Activated CD8-positive, alpha-beta T cell treated with anti-CD3 and anti-CD28 coated beads, Interleukin-2, amount 10 ng/mL, durations not matched to agents 7 days and 5 days (primary cell): ENCODE results near the gene IL10RA. TPM values are rescaled to one million over a fixed set of nuclear protein-coding genes. Genes with fewer than 3 reads are reported as not detected.
"Not testable (repeated sequence)": the region's sequence is repeated elsewhere in the genome, so short reads cannot be mapped to it uniquely, and the experiment has no call there.

ENCODE experiments used
- ATAC-seq: fragments of 150-1000 bp; cut with Tn5 transposase; one replicate; pipeline ENCODE4 v1.10.0; 2021; ENCODE audit warnings: moderate library complexity
- CTCF ChIA-PET: fragments of 350-600 bp; sonication (Branson Sonifier 250); formaldehyde crosslinking; loops from one replicate; lab custom pipeline; 2021; ENCODE audit warnings: antibody characterized with exemption; lab: Charles Lee
- POLR2A ChIA-PET: fragments of 350-600 bp; sonication (Branson Sonifier 250); formaldehyde crosslinking; loops from one replicate; lab custom pipeline; 2021; ENCODE audit warnings: antibody characterized with exemption; lab: Charles Lee
- DNase-seq: peaks from one replicate; pipeline ENCODE4 v3.0.0-alpha.2; 2020
- H3K27ac Mint-ChIP-seq: one replicate; pipeline ENCODE4 v1.8.0; 2021; ENCODE audit warnings: mild to moderate bottlenecking, mixed read lengths
- H3K27me3 Mint-ChIP-seq: one replicate; pipeline ENCODE4 v1.8.0; 2021; ENCODE audit warnings: low read depth, mixed read lengths
- H3K36me3 Mint-ChIP-seq: one replicate; pipeline ENCODE4 v1.8.0; 2021; ENCODE audit warnings: low read depth, mixed read lengths
- H3K4me1 Mint-ChIP-seq: one replicate; pipeline ENCODE4 v1.8.0; 2021; ENCODE audit warnings: low read depth, mixed read lengths
- H3K4me3 Mint-ChIP-seq: one replicate; pipeline ENCODE4 v1.8.0; 2021; ENCODE audit warnings: mild to moderate bottlenecking, mixed read lengths
- H3K9me3 Mint-ChIP-seq: one replicate; pipeline ENCODE4 v1.8.0; 2022; ENCODE audit warnings: mixed read lengths; ENCODE audit not compliant: insufficient read depth
- total RNA-seq, 2 experiments: library from RNA; stranded (reverse); gene quantifications; one replicate each; pipeline ENCODE4 v1.2.3, GENCODE V29; 2021

IL10RA gene
- total RNA-seq, 2 experiments from 2014 or later = 202 to 210 TPM

- ChIA-PET CTCF (interaction anchor here (0.7 to 24.6 kb wide), 2 partner anchors 13 to 148 kb away, joined by 3 to 401 read pairs; no protein-coding TSS in a partner anchor), POLR2A (no interaction called here)
- ATAC-seq (no peak), DNase-seq (no peak)
- Mint-ChIP-seq H3K9me3 (peaks cover 20% of the 10 kb centered on the region), H3K4me3 (no peak overlapping the region), H3K36me3 (peaks cover 36% of the 10 kb centered on the region), H3K27me3 (no peaks in the 10 kb centered on the region), H3K4me1 (peaks cover 32% of the 10 kb centered on the region), H3K27ac (no peak overlapping the region)
Observed at GRCh38 chr11:117962826-117963225, 23.4 kb upstream of the IL10RA start.

DNA sequence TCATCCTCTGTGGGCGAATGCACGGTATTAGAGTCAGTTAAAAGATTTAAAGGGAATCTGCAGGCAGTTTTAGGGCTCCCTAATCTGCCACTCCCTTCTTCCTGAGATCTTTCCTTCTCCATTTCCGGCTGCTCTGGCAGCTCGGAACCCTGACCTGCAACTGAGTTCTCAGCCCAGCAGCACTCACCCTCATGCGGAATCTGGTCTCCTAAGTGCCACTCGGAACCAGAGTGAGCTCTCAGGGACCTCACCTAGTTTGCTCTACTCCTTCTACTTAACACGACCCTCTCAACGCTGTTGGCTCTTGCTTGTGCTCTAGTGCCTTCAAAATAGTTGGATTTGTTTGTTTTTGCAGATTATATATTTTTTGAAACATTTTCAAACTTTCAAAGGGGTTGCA is 19.3 kb upstream of the IL10RA start:
- H3K36me3 Mint-ChIP-seq = peaks cover 10% of the 10 kb centered on the region
- ATAC-seq = no peak

DNA sequence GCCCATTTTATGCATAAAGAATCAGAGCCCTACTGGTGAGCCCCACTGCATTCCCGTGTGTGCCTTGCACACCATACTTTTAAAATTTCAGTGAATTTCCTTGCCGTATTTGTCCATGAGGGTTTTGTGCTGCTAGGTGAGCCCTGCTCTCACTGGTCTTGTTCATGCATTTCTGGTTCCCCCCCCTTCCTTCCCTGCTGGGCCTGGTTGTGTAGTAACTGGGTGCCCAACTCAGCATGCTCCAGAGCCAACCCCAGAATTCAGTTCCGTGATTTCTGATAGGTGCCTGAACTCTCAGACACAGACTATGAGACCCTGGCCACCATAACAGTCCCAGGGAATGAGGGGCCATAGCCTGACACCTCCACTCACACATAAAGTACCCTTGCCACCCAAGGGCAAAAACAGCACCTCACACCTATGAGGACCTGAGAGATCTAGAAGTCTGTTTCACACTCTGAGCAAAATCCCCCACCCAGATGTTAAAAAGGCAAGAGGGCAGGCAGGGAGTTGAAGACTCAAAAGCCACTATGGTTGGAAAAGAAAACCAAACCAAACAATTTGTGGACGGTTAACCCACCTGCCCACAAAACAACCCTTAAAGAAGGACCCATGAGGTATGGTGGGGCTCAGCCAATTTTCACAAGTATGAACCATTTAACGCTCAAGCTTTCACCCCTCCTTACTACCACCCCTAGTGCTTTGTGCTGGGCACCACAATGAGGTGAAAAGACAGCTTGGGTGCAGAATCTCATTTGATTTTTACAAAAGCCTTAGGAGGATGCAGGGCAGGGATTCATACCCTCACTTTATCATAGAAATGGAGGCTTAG is 16.8 kb upstream of the IL10RA start:
- peak overlapping the region; percentile 31 for H3K27ac Mint-ChIP-seq

More for the DNA sequence above, 19.3 kb upstream of the IL10RA start:
- H3K4me1 Mint-ChIP-seq = peaks cover 37% of the 10 kb centered on the region
- CTCF ChIA-PET = interaction anchor here (24.6 kb wide), 1 partner anchor 17 kb away, joined by 401 read pairs; no protein-coding TSS in a partner anchor
- H3K27ac Mint-ChIP-seq = no peak overlapping the region
- DNase-seq = no peak
- H3K27me3 Mint-ChIP-seq = no peaks in the 10 kb centered on the region
- no peaks in the 10 kb centered on the region for H3K9me3 Mint-ChIP-seq
- POLR2A ChIA-PET = interaction anchor here (1.7 kb wide), 1 partner anchor 16 kb away, joined by 5 read pairs; no protein-coding TSS in a partner anchor
- no peak overlapping the region for H3K4me3 Mint-ChIP-seq

GRCh38 chr11:117970400-117971024 is 15.7 kb upstream of the IL10RA start:
- ChIA-PET POLR2A (interaction anchor here (0.7 to 2.7 kb wide), 7 partner anchors 15 to 45 kb away, joined by 3 to 17 read pairs (median 4); partner anchors contain the start of gene IL10RA), CTCF (interaction anchor here (1.0 to 24.6 kb wide), 7 partner anchors 13 to 127 kb away, joined by 3 to 401 read pairs (median 3); no protein-coding TSS in a partner anchor)
- ATAC-seq = peak; percentile 59
- peak; percentile 56 for DNase-seq
- Mint-ChIP-seq H3K4me3 (no peak overlapping the region), H3K36me3 (peaks cover 17% of the 10 kb centered on the region), H3K4me1 (peaks cover 66% of the 10 kb centered on the region), H3K27ac (peak overlapping the region; percentile 47), H3K9me3 (no peaks in the 10 kb centered on the region), H3K27me3 (no peaks in the 10 kb centered on the region)

More for the DNA sequence above, 16.8 kb upstream of the IL10RA start:
- no peaks in the 10 kb centered on the region for H3K27me3 Mint-ChIP-seq
- ATAC-seq = no peak
- DNase-seq = no peak
- H3K4me1 Mint-ChIP-seq = peaks cover 58% of the 10 kb centered on the region
- ChIA-PET CTCF (interaction anchor here (1.0 to 24.6 kb wide), 8 partner anchors 9 to 126 kb away, joined by 3 to 401 read pairs (median 4); no protein-coding TSS in a partner anchor), POLR2A (interaction anchor here (0.7 to 2.7 kb wide), 3 partner anchors 17 to 43 kb away, joined by 4 to 17 read pairs (median 7); partner anchors contain the start of gene IL10RA)
- peaks cover 11% of the 10 kb centered on the region for H3K36me3 Mint-ChIP-seq
- no peaks in the 10 kb centered on the region for H3K9me3 Mint-ChIP-seq
- H3K4me3 Mint-ChIP-seq = no peak overlapping the region

- H3K27ac Mint-ChIP-seq = no peak overlapping the region
- no peaks in the 10 kb centered on the region for H3K9me3 Mint-ChIP-seq
- no peak for ATAC-seq
- ChIA-PET POLR2A (interaction anchor here (1.0 to 2.7 kb wide), 4 partner anchors 15 to 29 kb away, joined by 3 to 17 read pairs (median 4); no protein-coding TSS in a partner anchor), CTCF (interaction anchor here (1.0 to 24.6 kb wide), 4 partner anchors 11 to 81 kb away, joined by 3 to 401 read pairs (median 38); no protein-coding TSS in a partner anchor)
- H3K4me3 Mint-ChIP-seq = no peak overlapping the region
- no peak for DNase-seq
- H3K27me3 Mint-ChIP-seq = no peaks in the 10 kb centered on the region
- H3K36me3 Mint-ChIP-seq = peaks cover 29% of the 10 kb centered on the region
- peaks cover 82% of the 10 kb centered on the region for H3K4me1 Mint-ChIP-seq
Observed at GRCh38 chr11:117972044-117972443, 14.2 kb upstream of the IL10RA start.

GRCh38 chr11:117972629-117973502 is 13.3 kb upstream of the IL10RA start:
- ChIA-PET POLR2A (interaction anchor here (1.0 to 7.7 kb wide), 4 partner anchors 14 to 28 kb away, joined by 3 to 66 read pairs (median 4); no protein-coding TSS in a partner anchor), CTCF (interaction anchor here (0.6 to 24.6 kb wide), 6 partner anchors 12 to 80 kb away, joined by 3 to 401 read pairs (median 4); no protein-coding TSS in a partner anchor)
- Mint-ChIP-seq H3K4me1 (peaks cover 90% of the 10 kb centered on the region), H3K27ac (peak overlapping the region; percentile 47), H3K4me3 (no peak overlapping the region), H3K36me3 (peaks cover 36% of the 10 kb centered on the region), H3K27me3 (no peaks in the 10 kb centered on the region), H3K9me3 (no peaks in the 10 kb centered on the region)
- ATAC-seq (no peak), DNase-seq (no peak)

DNA sequence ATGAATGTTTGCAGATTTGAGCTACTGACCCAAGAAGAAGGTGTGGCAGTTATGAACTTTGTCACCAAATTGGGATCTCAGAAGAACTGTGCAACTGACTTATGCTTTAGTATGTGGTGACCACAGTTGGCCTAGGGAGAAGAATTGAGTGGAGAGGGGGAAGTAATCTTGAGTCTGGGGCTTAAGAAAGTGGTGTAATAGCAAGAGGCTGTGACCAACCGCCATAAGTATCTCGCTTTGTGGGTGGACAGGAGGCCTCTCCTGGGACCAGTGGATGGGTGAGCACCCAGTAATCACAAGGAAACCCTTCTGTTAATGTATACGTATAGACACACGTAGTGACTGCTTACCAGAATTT is 12.7 kb upstream of the IL10RA start:
- H3K4me1 Mint-ChIP-seq = peaks cover 92% of the 10 kb centered on the region
- H3K4me3 Mint-ChIP-seq = no peak overlapping the region
- no peaks in the 10 kb centered on the region for H3K9me3 Mint-ChIP-seq
- H3K27ac Mint-ChIP-seq = peak overlapping the region; percentile 9
- no peak for ATAC-seq
- no peaks in the 10 kb centered on the region for H3K27me3 Mint-ChIP-seq
- H3K36me3 Mint-ChIP-seq = peaks cover 40% of the 10 kb centered on the region
- ChIA-PET POLR2A (interaction anchor here (1.3 to 7.7 kb wide), 2 partner anchors 22 to 28 kb away, joined by 3 to 66 read pairs; no protein-coding TSS in a partner anchor), CTCF (interaction anchor here (0.6 to 24.6 kb wide), 6 partner anchors 13 to 79 kb away, joined by 3 to 401 read pairs (median 4); partner anchors contain the start of gene IL10RA)
- DNase-seq = no peak

DNA sequence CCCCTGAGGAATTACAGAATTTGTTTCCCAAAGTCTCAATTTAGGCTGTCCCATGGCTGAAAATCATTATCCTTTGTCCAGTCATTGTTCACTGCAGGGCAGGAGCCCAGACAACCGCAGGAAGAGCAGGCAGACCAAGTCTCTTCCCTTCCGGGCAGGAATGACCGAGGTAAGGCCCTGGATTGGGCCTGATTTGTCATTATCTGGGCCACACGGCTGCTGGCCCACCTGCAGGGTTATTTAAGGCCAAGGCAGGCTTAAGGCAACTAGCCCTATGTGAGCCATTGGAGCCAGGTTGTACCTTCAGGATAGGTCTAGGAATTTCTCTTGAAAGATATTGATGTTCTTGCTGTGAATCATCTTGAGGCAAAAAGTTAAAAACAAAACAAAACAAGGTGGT is 9.7 kb upstream of the IL10RA start:
- ChIA-PET CTCF (interaction anchor here (0.7 to 24.6 kb wide), 9 partner anchors 10 to 169 kb away, joined by 3 to 401 read pairs (median 4); partner anchors contain the start of gene IL10RA), POLR2A (interaction anchor here (2.4 to 7.7 kb wide), 3 partner anchors 11 to 26 kb away, joined by 8 to 66 read pairs (median 27); partner anchors contain the start of gene IL10RA)
- Mint-ChIP-seq H3K27ac (peak overlapping the region; percentile 86), H3K9me3 (no peaks in the 10 kb centered on the region), H3K4me3 (no peak overlapping the region), H3K4me1 (peaks cover 84% of the 10 kb centered on the region), H3K27me3 (no peaks in the 10 kb centered on the region), H3K36me3 (peaks cover 44% of the 10 kb centered on the region)
- ATAC-seq = no peak
- DNase-seq = no peak

DNA sequence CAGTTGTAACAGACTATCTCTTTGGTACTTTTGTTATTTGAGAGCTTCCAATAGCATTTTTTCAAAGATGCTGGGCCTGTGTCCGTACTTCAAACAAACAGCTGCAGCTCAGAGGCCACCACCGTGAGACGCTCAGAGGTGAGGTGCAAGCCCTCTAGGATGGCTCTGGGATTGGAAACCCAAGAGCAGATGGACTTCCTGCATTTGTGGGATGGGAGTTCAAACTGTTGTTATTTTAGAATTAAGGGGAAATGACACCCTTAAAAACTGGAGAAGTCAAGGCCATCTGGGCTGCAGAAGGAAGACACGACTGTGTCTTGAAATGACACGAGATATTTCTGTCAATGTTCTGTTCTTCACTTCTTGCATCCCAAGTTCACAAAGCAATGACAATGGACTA is 9.2 kb upstream of the IL10RA start:
- CTCF ChIA-PET = interaction anchor here (0.9 to 24.6 kb wide), 5 partner anchors 10 to 149 kb away, joined by 3 to 401 read pairs (median 16); partner anchors contain the start of gene IL10RA
- Mint-ChIP-seq H3K4me3 (peak overlapping the region; percentile 65), H3K4me1 (peaks cover 84% of the 10 kb centered on the region), H3K36me3 (peaks cover 48% of the 10 kb centered on the region), H3K9me3 (no peaks in the 10 kb centered on the region), H3K27ac (peak overlapping the region; percentile 86), H3K27me3 (no peaks in the 10 kb centered on the region)
- no peak for ATAC-seq
- POLR2A ChIA-PET = interaction anchor here (2.4 to 7.7 kb wide), 3 partner anchors 10 to 26 kb away, joined by 8 to 66 read pairs (median 27); partner anchors contain the start of gene IL10RA
- no peak for DNase-seq

- Mint-ChIP-seq H3K4me3 (peak overlapping the region; percentile 65), H3K36me3 (peaks cover 45% of the 10 kb centered on the region), H3K27ac (peak overlapping the region; percentile 86), H3K4me1 (peaks cover 79% of the 10 kb centered on the region)
- ChIA-PET POLR2A (interaction anchor here (0.9 to 7.7 kb wide), 5 partner anchors 10 to 47 kb away, joined by 5 to 66 read pairs (median 8); partner anchors contain the start of gene IL10RA), CTCF (interaction anchor here (0.8 to 24.6 kb wide), 6 partner anchors 9 to 318 kb away, joined by 3 to 401 read pairs (median 11); partner anchors contain the start of gene IL10RA)
- not testable (repeated sequence) for ATAC-seq, DNase-seq, H3K27me3 Mint-ChIP-seq, H3K9me3 Mint-ChIP-seq
Observed at GRCh38 chr11:117977612-117978264, 8.5 kb upstream of the IL10RA start.
